ENCODE data around the gene NTM. TPM values are rescaled to one million over a fixed set of nuclear protein-coding genes. Genes with fewer than 3 reads are reported as not detected.

Gene NTM
- total RNA-seq, 1 experiment from 2014 or later: 0.73 TPM

- DNase-seq: no peak
- Histone ChIP-seq H3K4me1 (no peaks in the 10 kb centered on the region), H3K4me3 (ENCODE audit: low read depth, low read length) (no peak overlapping the region), H3K27me3 (replicated peaks; ENCODE audit: control insufficient read depth, insufficient read depth, low read length) (no peaks in the 10 kb centered on the region), H3K9me3 (peaks cover 13% of the 10 kb centered on the region; the same call in 1 of the 2 replicates), H3K36me3 (ENCODE audit: control insufficient read depth, insufficient read depth, low read length) (no peaks in the 10 kb centered on the region)
- H3K27ac Mint-ChIP-seq (ENCODE audit: unreplicated experiment): no peak overlapping the region
- no peak for TF ChIP-seq CTCF (IDR thresholded peaks at IDR 0.05; ENCODE audit: insufficient read depth in 1 of 2, low read depth in 1 of 2, low read length in 1 of 2, severe bottlenecking in 1 of 2, unreplicated experiment in 1 of 2)
- CTCF ChIA-PET: no interaction called here
- no peak overlapping the region for H3K4me3 Mint-ChIP-seq (ENCODE audit: unreplicated experiment)
- H3K9me3 Mint-ChIP-seq (ENCODE audit: unreplicated experiment): peaks cover 14% of the 10 kb centered on the region
- BruUV-seq (replicated peaks): no TSS peak
- H3K27me3 Mint-ChIP-seq (ENCODE audit: insufficient read depth, unreplicated experiment): no peaks in the 10 kb centered on the region
- no peaks in the 10 kb centered on the region for H3K4me1 Mint-ChIP-seq (ENCODE audit: low read depth, unreplicated experiment)
- POLR2A ChIA-PET: no interaction called here
- intact Hi-C loops (cut with micrococcal nuclease; ENCODE audit: unreplicated experiment): no loop called here
- no peaks in the 10 kb centered on the region for H3K36me3 Mint-ChIP-seq (ENCODE audit: insufficient read depth, unreplicated experiment)
Measured at GRCh38 chr11:131998020-131998419, 627.6 kb downstream of the NTM start.

GRCh38 chr11:131999084-131999483, 628.7 kb downstream of the NTM start:
- Mint-ChIP-seq H3K36me3 (ENCODE audit: insufficient read depth, unreplicated experiment) (no peaks in the 10 kb centered on the region), H3K27ac (ENCODE audit: unreplicated experiment) (no peak overlapping the region), H3K9me3 (ENCODE audit: unreplicated experiment) (peaks cover 14% of the 10 kb centered on the region), H3K27me3 (ENCODE audit: insufficient read depth, unreplicated experiment) (no peaks in the 10 kb centered on the region), H3K4me3 (ENCODE audit: unreplicated experiment) (no peak overlapping the region), H3K4me1 (ENCODE audit: low read depth, unreplicated experiment) (no peaks in the 10 kb centered on the region)
- Histone ChIP-seq H3K36me3 (ENCODE audit: control insufficient read depth, insufficient read depth, low read length) (no peaks in the 10 kb centered on the region), H3K9me3 (peaks cover 12% of the 10 kb centered on the region; the same call in 1 of the 2 replicates), H3K4me1 (no peaks in the 10 kb centered on the region), H3K4me3 (ENCODE audit: low read depth, low read length) (no peak overlapping the region), H3K27me3 (replicated peaks; ENCODE audit: control insufficient read depth, insufficient read depth, low read length) (no peaks in the 10 kb centered on the region)
- intact Hi-C loops (cut with micrococcal nuclease; ENCODE audit: unreplicated experiment): no loop called here
- POLR2A ChIA-PET: no interaction called here
- no peak for TF ChIP-seq CTCF (IDR thresholded peaks at IDR 0.05; ENCODE audit: insufficient read depth in 1 of 2, low read depth in 1 of 2, low read length in 1 of 2, severe bottlenecking in 1 of 2, unreplicated experiment in 1 of 2)
- CTCF ChIA-PET: no interaction called here
- no TSS peak for BruUV-seq (replicated peaks)
- DNase-seq: no peak

GRCh38 chr11:131999955-132000354, 629.5 kb downstream of the NTM start:
- DNase-seq: no peak
- Histone ChIP-seq H3K36me3 (ENCODE audit: control insufficient read depth, insufficient read depth, low read length) (no peaks in the 10 kb centered on the region), H3K27me3 (replicated peaks; ENCODE audit: control insufficient read depth, insufficient read depth, low read length) (no peaks in the 10 kb centered on the region), H3K9me3 (peaks cover 10% of the 10 kb centered on the region; the same call in 1 of the 2 replicates), H3K4me3 (ENCODE audit: low read depth, low read length) (no peak overlapping the region), H3K4me1 (no peaks in the 10 kb centered on the region)
- H3K9me3 Mint-ChIP-seq (ENCODE audit: unreplicated experiment): peaks cover 14% of the 10 kb centered on the region
- ChIA-PET CTCF (no interaction called here), POLR2A (no interaction called here)
- TF ChIP-seq CTCF (IDR thresholded peaks at IDR 0.05; ENCODE audit: insufficient read depth in 1 of 2, low read depth in 1 of 2, low read length in 1 of 2, severe bottlenecking in 1 of 2, unreplicated experiment in 1 of 2): no peak
- H3K4me1 Mint-ChIP-seq (ENCODE audit: low read depth, unreplicated experiment): no peaks in the 10 kb centered on the region
- H3K36me3 Mint-ChIP-seq (ENCODE audit: insufficient read depth, unreplicated experiment): no peaks in the 10 kb centered on the region
- H3K4me3 Mint-ChIP-seq (ENCODE audit: unreplicated experiment): no peak overlapping the region
- H3K27ac Mint-ChIP-seq (ENCODE audit: unreplicated experiment): no peak overlapping the region
- intact Hi-C loops (cut with micrococcal nuclease; ENCODE audit: unreplicated experiment): no loop called here
- no TSS peak for BruUV-seq (replicated peaks)
- no peaks in the 10 kb centered on the region for H3K27me3 Mint-ChIP-seq (ENCODE audit: insufficient read depth, unreplicated experiment)

Data from Caco-2 (cell line).